PC-9 (cell line): ENCODE results near the gene ST6GALNAC3. TPM values are rescaled to one million over a fixed set of nuclear protein-coding genes. Genes with fewer than 3 reads are reported as not detected.

ENCODE experiments used
- BruUV-seq: library from RNA; stranded (reverse); fragments of 400-500 nt; replicated peaks from 2 replicates; lab custom pipeline; 2021; lab: Mats Ljungman, UMichigan
- CTCF ChIA-PET: fragments of 300-600 bp; sonication (Branson Sonifier 250); formaldehyde crosslinking; loops from one replicate; lab custom pipeline; 2022; ENCODE audit warnings: antibody characterized with exemption; lab: Charles Lee
- POLR2A ChIA-PET: fragments of 300-600 bp; sonication (Branson Sonifier 250); formaldehyde crosslinking; loops from one replicate; lab custom pipeline; 2022; ENCODE audit warnings: antibody characterized with exemption; ENCODE audit not compliant: unreplicated experiment; lab: Charles Lee
- DNase-seq, 2 experiments: peaks; one replicate each; pipeline versions ENCODE4 v3.0.0 to v3.0.0-alpha.2; 2015 to 2022; ENCODE audit warnings: mixed read lengths in 1 of 2
- H2AFZ ChIP-seq: fragments of 200-600 bp; sonication (generic); 2 replicates; pipeline ENCODE4 v1.8.1; 2017; ENCODE audit warnings: antibody characterized with exemption
- H3F3A ChIP-seq: fragments of 200-600 bp; sonication (generic); 2 replicates; pipeline ENCODE4 v1.8.1; 2017; ENCODE audit warnings: antibody characterized with exemption, mild to moderate bottlenecking, low read depth; ENCODE audit not compliant: insufficient read depth
- H3K27ac ChIP-seq: fragments of 200-600 bp; sonication (generic); 2 replicates; pipeline ENCODE4 v1.6.1; 2016; ENCODE audit warnings: mixed run types
- H3K27me3 ChIP-seq: fragments of 200-600 bp; sonication (generic); 2 replicates; pipeline ENCODE4 v1.6.1; 2016; ENCODE audit warnings: low read depth, mixed run types; ENCODE audit not compliant: insufficient read depth
- H3K36me3 ChIP-seq: fragments of 200-600 bp; sonication (generic); 2 replicates; pipeline ENCODE4 v1.6.1; 2016; ENCODE audit warnings: low read depth, mixed run types
- H3K4me1 ChIP-seq: fragments of 200-600 bp; sonication (generic); replicated peaks from 2 replicates; pipeline ENCODE4 v1.6.1; 2016; ENCODE audit warnings: mixed run types; ENCODE audit not compliant: insufficient read depth
- H3K4me2 ChIP-seq: fragments of 200-600 bp; sonication (generic); 2 replicates; pipeline ENCODE4 v1.6.1; 2017; ENCODE audit warnings: mixed run types
- H3K4me3 ChIP-seq: fragments of 200-600 bp; sonication (generic); 2 replicates; pipeline ENCODE4 v1.6.1; 2016; ENCODE audit warnings: mixed run types
- H3K79me2 ChIP-seq: fragments of 200-600 bp; sonication (generic); 2 replicates; pipeline ENCODE4 v1.6.1; 2017; ENCODE audit warnings: low read depth, mixed run types
- H3K9me2 ChIP-seq: fragments of 200-600 bp; sonication (generic); 2 replicates; pipeline ENCODE4 v1.8.1; 2017; ENCODE audit warnings: mild to moderate bottlenecking; ENCODE audit not compliant: insufficient read depth
- H3K9me3 ChIP-seq: fragments of 200-600 bp; sonication (generic); 2 replicates; pipeline ENCODE4 v1.8.1; 2016; ENCODE audit warnings: low read depth; ENCODE audit not compliant: insufficient read depth
- H4K20me1 ChIP-seq: fragments of 200-600 bp; sonication (generic); 2 replicates; pipeline ENCODE4 v1.8.1; 2017; ENCODE audit not compliant: insufficient read depth
- EZH2 ChIP-seq: fragments of 200-600 bp; sonication (generic); IDR thresholded peaks from 2 replicates; pipeline ENCODE4 v1.8.0; 2017; ENCODE audit warnings: antibody characterized with exemption, low read depth
- intact Hi-C: fragments of 100-400 bp; cut with micrococcal nuclease; formaldehyde crosslinking; loops from one replicate; pipeline ENCODE4 v1.10.0; 2022; ENCODE audit not compliant: unreplicated experiment
- total RNA-seq: library from RNA; stranded (reverse); gene quantifications from 2 replicates; pipeline ENCODE4 v1.2.3, GENCODE V29; 2021
- TF ChIP-seq, protein P1 (sequence below): fragments of 200-600 bp; sonication (generic); conservative IDR thresholded peaks from 2 replicates; pipeline ENCODE4 v1.6.1; 2017; ENCODE audit warnings: mixed run types, antibody characterized with exemption, mild to moderate bottlenecking, moderate library complexity

ST6GALNAC3 gene
- total RNA-seq, 1 experiment from 2014 or later: 0.04 TPM

DNA sequence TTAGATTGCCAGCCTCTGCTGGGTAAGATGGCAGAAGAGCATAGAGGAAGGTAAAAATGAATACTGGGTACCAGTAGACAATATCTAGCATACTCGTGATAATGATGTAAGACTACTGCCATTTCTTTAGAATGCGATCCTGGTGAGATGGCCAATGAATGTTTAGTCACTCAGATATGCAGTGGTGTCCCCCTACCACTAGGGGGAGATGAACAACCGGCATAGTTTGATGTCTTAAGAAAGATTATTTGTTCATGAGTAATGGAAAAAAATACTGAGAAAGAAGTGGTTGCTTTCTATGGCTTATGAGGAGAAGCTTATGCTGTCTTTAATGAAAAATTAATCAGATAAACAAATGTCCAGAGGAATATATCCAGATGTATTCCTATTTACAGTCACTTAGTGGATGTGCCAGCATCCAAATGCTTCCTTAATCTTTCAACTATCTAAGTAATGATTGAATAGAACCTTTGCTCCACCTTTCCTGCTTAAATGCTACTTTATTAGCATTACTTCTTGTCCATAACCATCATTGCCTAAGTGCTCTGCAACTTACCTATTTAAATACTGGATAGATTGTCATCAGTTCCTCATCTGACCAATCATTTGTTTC lies 256.6 kb downstream of the ST6GALNAC3 start:
- H3F3A ChIP-seq: no peaks in the 10 kb centered on the region
- CTCF ChIA-PET: no interaction called here
- intact Hi-C loops: loop anchor here (1.0 to 5.0 kb wide), 2 partner anchors 795 to 811 kb away; no protein-coding TSS in a partner anchor
- DNase-seq: peak; percentile 5 to 58
- H3K36me3 ChIP-seq: no peaks in the 10 kb centered on the region
- H2AFZ ChIP-seq: no peak overlapping the region
- POLR2A ChIA-PET: no interaction called here
- no peak overlapping the region for H3K4me2 ChIP-seq
- H3K79me2 ChIP-seq: no peaks in the 10 kb centered on the region
- no peaks in the 10 kb centered on the region for H3K9me2 ChIP-seq
- H3K27me3 ChIP-seq: no peaks in the 10 kb centered on the region
- BruUV-seq: no TSS peak
- no peak overlapping the region for H3K4me3 ChIP-seq
- no peaks in the 10 kb centered on the region for H3K9me3 ChIP-seq
- TF ChIP-seq EZH2: no peak
- TF ChIP-seq, protein P1, sequence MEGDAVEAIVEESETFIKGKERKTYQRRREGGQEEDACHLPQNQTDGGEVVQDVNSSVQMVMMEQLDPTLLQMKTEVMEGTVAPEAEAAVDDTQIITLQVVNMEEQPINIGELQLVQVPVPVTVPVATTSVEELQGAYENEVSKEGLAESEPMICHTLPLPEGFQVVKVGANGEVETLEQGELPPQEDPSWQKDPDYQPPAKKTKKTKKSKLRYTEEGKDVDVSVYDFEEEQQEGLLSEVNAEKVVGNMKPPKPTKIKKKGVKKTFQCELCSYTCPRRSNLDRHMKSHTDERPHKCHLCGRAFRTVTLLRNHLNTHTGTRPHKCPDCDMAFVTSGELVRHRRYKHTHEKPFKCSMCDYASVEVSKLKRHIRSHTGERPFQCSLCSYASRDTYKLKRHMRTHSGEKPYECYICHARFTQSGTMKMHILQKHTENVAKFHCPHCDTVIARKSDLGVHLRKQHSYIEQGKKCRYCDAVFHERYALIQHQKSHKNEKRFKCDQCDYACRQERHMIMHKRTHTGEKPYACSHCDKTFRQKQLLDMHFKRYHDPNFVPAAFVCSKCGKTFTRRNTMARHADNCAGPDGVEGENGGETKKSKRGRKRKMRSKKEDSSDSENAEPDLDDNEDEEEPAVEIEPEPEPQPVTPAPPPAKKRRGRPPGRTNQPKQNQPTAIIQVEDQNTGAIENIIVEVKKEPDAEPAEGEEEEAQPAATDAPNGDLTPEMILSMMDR: peak; percentile 94
- H3K4me1 ChIP-seq: no peaks in the 10 kb centered on the region
- no peak overlapping the region for H3K27ac ChIP-seq
- no peaks in the 10 kb centered on the region for H4K20me1 ChIP-seq

DNA sequence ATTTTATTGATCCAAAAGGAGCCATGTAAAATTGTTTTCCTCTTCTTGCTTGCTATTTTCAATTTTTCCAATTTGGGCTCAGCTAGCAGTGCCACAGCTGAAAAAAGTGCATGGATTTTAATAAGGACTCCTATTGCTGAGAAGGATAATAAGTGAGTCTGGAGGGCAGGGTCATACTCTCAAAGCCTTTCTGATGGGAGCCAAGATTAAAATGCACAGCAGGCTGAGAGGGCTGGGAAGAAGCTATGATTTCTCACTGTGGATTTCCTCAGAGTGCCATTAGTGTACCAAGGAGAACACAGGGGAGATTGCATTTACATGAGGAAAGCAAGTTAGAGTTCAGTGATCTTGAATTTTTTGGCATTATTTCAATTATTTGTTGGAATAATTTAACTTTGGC lies 261.3 kb downstream of the ST6GALNAC3 start:
- H3K9me2 ChIP-seq: no peaks in the 10 kb centered on the region
- H3K36me3 ChIP-seq: no peaks in the 10 kb centered on the region
- no peaks in the 10 kb centered on the region for H3K27me3 ChIP-seq
- POLR2A ChIA-PET: no interaction called here
- no peaks in the 10 kb centered on the region for H3K9me3 ChIP-seq
- intact Hi-C loops: no loop called here
- BruUV-seq: no TSS peak
- H3K4me2 ChIP-seq: no peak overlapping the region
- no peak for DNase-seq
- no peak overlapping the region for H3K27ac ChIP-seq
- no peaks in the 10 kb centered on the region for H4K20me1 ChIP-seq
- H3K4me3 ChIP-seq: no peak overlapping the region
- no peak for TF ChIP-seq EZH2
- TF ChIP-seq, protein P1: no peak
- H3K79me2 ChIP-seq: no peaks in the 10 kb centered on the region
- no peaks in the 10 kb centered on the region for H3F3A ChIP-seq
- no peak overlapping the region for H2AFZ ChIP-seq
- CTCF ChIA-PET: no interaction called here
- H3K4me1 ChIP-seq: no peaks in the 10 kb centered on the region

- intact Hi-C loops: no loop called here
- DNase-seq: no peak
- BruUV-seq: no TSS peak
Measured at GRCh38 chr1:76336931-76337371, 262.4 kb downstream of the ST6GALNAC3 start.

More at GRCh38 chr1:76336931-76337371, 262.4 kb downstream of the ST6GALNAC3 start:
- Histone ChIP-seq H4K20me1 (no peaks in the 10 kb centered on the region), H3K9me3 (no peaks in the 10 kb centered on the region), H3K27me3 (no peaks in the 10 kb centered on the region), H3K27ac (no peak overlapping the region), H3K79me2 (no peaks in the 10 kb centered on the region), H3K4me2 (no peak overlapping the region), H3K9me2 (0 out of 2 replicates have a peak, but pooled peaks cover 1% of the 10 kb centered on the region), H3K4me3 (no peak overlapping the region), H3K4me1 (no peaks in the 10 kb centered on the region), H3F3A (no peaks in the 10 kb centered on the region), H3K36me3 (no peaks in the 10 kb centered on the region), H2AFZ (no peak overlapping the region)
- POLR2A ChIA-PET: no interaction called here
- CTCF ChIA-PET: no interaction called here
- TF ChIP-seq, protein P1: no peak
- no peak for TF ChIP-seq EZH2
